Uterus (tissue), 2 donors: ENCODE results near the gene PTS.

Experiments used
- CTCF ChIP-seq, 4 experiments: fragments of 200-600 bp in 2 of 4; fragments of 450-650 bp in 2 of 4; sonication (generic) in 2 of 4; IDR thresholded peaks; one replicate each; pipeline ENCODE4 v1.5.1; 2016 to 2019; ENCODE audit warnings: antibody characterized with exemption in 4 of 4, mild to moderate bottlenecking in 2 of 4, moderate library complexity in 1 of 4
- POLR2A ChIP-seq, 2 donors: fragments of 450-650 bp; IDR thresholded peaks; one replicate each; pipeline ENCODE4 v1.6.1; 2016; ENCODE audit warnings: antibody characterized with exemption in 2 of 2, mild to moderate bottlenecking in 1 of 2, moderate library complexity in 1 of 2

GRCh38 chr11:112216561-112217105 is 9.6 kb upstream of the PTS start:
- TF ChIP-seq CTCF (IDR thresholded peaks at IDR 0.05) (no peak), POLR2A (IDR thresholded peaks at IDR 0.05) (no peak)
